Measurements from ENCODE around the gene AURKA. TPM values are rescaled to one million over a fixed set of nuclear protein-coding genes. Genes with fewer than 3 reads are reported as not detected.

Gene AURKA
- total and polyA plus RNA-seq, 2 of the 8 experiments (the other 6 are each of a cell fraction or from before 2014, with no cell fraction given), result 45.8 to 84.8 TPM

DNA sequence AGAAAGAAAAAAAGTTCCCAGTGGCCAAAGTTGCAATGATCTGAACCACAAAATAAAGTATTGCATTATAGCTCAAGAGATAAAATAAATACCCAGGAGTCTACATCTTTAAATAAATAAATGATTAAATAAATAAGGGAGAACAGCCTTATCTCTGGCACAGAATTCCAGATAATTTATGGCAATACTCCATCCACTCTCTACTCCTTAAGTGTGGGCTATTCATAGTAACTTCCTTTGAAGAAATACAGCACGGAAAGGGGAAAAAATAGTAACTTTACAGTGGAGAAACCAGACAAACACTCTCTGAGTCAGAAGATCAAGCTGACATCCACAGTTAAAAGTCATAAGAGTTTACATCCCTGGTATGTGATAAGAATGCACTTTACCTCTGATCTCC is 11.6 kb downstream of the AURKA start:
- no peak overlapping the region for H2BK20ac ChIP-seq (ENCODE audit: low read length)
- H4K91ac ChIP-seq (replicated peaks; ENCODE audit: insufficient read length, low read length), result no peak overlapping the region
- H3K79me1 ChIP-seq (ENCODE audit: low read depth, low read length), result peaks cover 5% of the 10 kb centered on the region; the same call in 1 of the 2 replicates
- FAIRE-seq (no peak), DNase-seq (ENCODE audit: low read depth in 1 of 2, low spot score in 2 of 2) (no peak)
- no peak overlapping the region for H3K27ac ChIP-seq (ENCODE audit: low read depth, low read length)
- H3K4me1 ChIP-seq (replicated peaks in 1 of 4; ENCODE audit: control insufficient read depth in 3 of 4, insufficient read depth in 4 of 4, low read length in 3 of 4), result no peaks in the 10 kb centered on the region; a peak in 1 of 7 replicates
- ChIA-PET CTCF (ENCODE audit: partially characterized antibody) (no interaction called here), POLR2A (ENCODE audit: partially characterized antibody) (interaction anchor here (1.4 kb wide), 1 partner anchor 24 kb away, joined by 3 read pairs; no protein-coding TSS in a partner anchor)
- no peak overlapping the region for H3K4me2 ChIP-seq (ENCODE audit: insufficient read depth in 1 of 2, low read depth in 2 of 2, low read length in 2 of 2)
- H2AFZ ChIP-seq (ENCODE audit: low read length), result no peak overlapping the region
- peaks cover 22 to 66% (median 63%) of the 10 kb centered on the region in 4 experiments for H3K36me3 ChIP-seq (ENCODE audit: control insufficient read depth in 2 of 4, insufficient read depth in 4 of 4, low read length in 3 of 4)
- H3K4me3 ChIP-seq (ENCODE audit: extremely low read depth in 1 of 4, insufficient read depth in 2 of 4, low read depth in 3 of 4, low read length in 4 of 4), result no peak overlapping the region
- H3K23ac ChIP-seq (ENCODE audit: insufficient read length), result no peak overlapping the region
- H3K23me2 ChIP-seq (ENCODE audit: low read depth, low read length), result no peaks in the 10 kb centered on the region
- H2BK120ac ChIP-seq (replicated peaks; ENCODE audit: low read depth, low read length), result no peak overlapping the region
- no peak overlapping the region for H3K9ac ChIP-seq (replicated peaks in 1 of 4; ENCODE audit: extremely low read depth in 1 of 4, low read depth in 3 of 4, low read length in 3 of 4)
- H2AK5ac ChIP-seq (ENCODE audit: low read depth, low read length), result no peak overlapping the region
- no peak overlapping the region for H2BK5ac ChIP-seq (ENCODE audit: low read depth, low read length)
- no peak overlapping the region for H3K14ac ChIP-seq (ENCODE audit: insufficient read length)
- H4K8ac ChIP-seq (ENCODE audit: extremely low read depth, insufficient read depth, low read length), result no peak overlapping the region
- no peak overlapping the region for H2BK15ac ChIP-seq (ENCODE audit: low read length)
- no peak overlapping the region for H2BK12ac ChIP-seq (ENCODE audit: low read depth, low read length)
- TF ChIP-seq MAX (IDR thresholded peaks at IDR 0.05) (no peak), MAFK (IDR thresholded peaks at IDR 0.05; ENCODE audit: low read depth, low read length) (no peak), USF2 (IDR thresholded peaks at IDR 0.05; ENCODE audit: low read length) (no peak), RFX5 (IDR thresholded peaks at IDR 0.05; ENCODE audit: borderline replicate concordance, low read depth, low read length) (no peak), BACH1 (IDR thresholded peaks at IDR 0.05; ENCODE audit: low read length) (no peak), SRF (IDR thresholded peaks at IDR 0.05; ENCODE audit: low read depth, low read length) (no peak), TAF1 (IDR thresholded peaks at IDR 0.05; ENCODE audit: low read depth, low read length) (no peak), CHD1 (IDR thresholded peaks at IDR 0.05; ENCODE audit: low read depth, low read length) (no peak), CEBPB (IDR thresholded peaks at IDR 0.05; ENCODE audit: low read depth, low read length) (no peak)
- peaks cover 0 to 71% of the 10 kb centered on the region in 2 experiments; a peak in 2 of 4 replicates for H3K79me2 ChIP-seq (ENCODE audit: control insufficient read depth in 1 of 2, insufficient read depth in 2 of 2, low read length in 2 of 2)
- no peak overlapping the region for H3K56ac ChIP-seq (replicated peaks; ENCODE audit: insufficient read length, low read depth, low read length)
- WGBS, 2 experiments (ENCODE audit: extremely low coverage in 1 of 2, insufficient coverage in 1 of 2, insufficient read length in 1 of 2, insufficient replicate concordance in 2 of 2, low coverage in 1 of 2, low lambda C conversion rate in 2 of 2, missing lambda C conversion rate in 1 of 2), result 93% methylated on average over 1 of the region's 1 CpG; no CpG with 5 or more reads in 1 of the 2 experiments
- H3K27me3 ChIP-seq (replicated peaks in 1 of 4; ENCODE audit: control insufficient read depth in 3 of 4, extremely low read depth in 1 of 4, insufficient read depth in 3 of 4, low read length in 3 of 4), result no peaks in the 10 kb centered on the region
- H3K9me3 ChIP-seq (ENCODE audit: insufficient read depth in 2 of 2, low read depth in 1 of 2, low read length in 1 of 2), result no peaks in the 10 kb centered on the region
- H4K5ac ChIP-seq (ENCODE audit: insufficient read length, low read depth, low read length), result no peak overlapping the region
- H3K4ac ChIP-seq (replicated peaks; ENCODE audit: insufficient read length, low read depth, low read length), result no peak overlapping the region
- H4K20me1 ChIP-seq (replicated peaks in 1 of 2; ENCODE audit: control insufficient read depth in 1 of 2, insufficient read depth in 2 of 2, low read length in 2 of 2), result peaks cover 4 to 11% of the 10 kb centered on the region in 2 experiments
- no peak overlapping the region for H3K18ac ChIP-seq (ENCODE audit: extremely low read depth, low read length)

All from H1 (cell line).